Stimulated activated CD8-positive, alpha-beta memory T cell treated with anti-CD3 and anti-CD28 coated beads, Interleukin-15, amount 100 ng/mL, for 1 hour (primary cell): ENCODE data around the gene KCNK3.

Source experiments
- DNase-seq: peaks from one replicate; pipeline ENCODE4 v3.0.0-alpha.2; 2020; ENCODE audit warnings: low read depth

The KCNK3 gene

DNA sequence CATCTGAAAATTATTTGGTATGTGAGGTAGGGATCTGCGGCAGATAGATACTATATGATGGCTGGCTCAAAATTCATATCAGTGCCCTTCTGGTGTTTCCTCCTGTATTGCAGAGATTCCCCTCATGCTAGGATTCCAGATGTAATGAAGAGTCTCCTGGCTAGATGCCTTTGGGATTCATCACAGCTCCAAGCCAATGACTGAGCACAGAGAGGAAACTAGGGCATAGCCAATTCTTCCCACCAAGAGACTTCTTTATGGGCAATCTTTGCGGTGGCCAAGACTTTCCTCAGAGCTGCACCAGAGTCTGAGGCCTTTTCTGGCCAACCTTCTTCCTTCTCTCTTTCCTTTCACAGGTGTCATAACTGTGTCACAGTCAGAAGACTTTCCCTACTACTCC, 25.9 kb upstream of the KCNK3 start:
- DNase-seq, result no peak

DNA sequence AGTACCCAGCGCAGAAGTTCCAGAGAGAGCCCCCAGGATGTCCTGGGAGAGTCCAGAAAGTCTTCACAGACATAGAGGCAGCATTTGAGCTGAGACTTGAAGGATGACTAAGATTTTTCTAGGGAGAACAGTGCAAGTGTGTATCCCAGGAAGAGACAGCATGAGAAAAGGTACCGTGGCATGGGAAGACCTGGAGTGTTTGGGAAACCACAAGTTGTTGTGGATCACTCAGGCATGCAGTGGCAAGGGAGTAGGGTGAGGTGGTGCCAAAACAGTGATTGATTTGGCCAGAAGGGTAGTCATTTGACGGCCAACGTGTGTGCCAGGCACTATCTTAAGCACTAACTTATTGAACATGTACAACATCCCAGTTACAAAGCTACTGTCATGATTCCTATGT, 24.5 kb upstream of the KCNK3 start:
- no peak for DNase-seq

DNA sequence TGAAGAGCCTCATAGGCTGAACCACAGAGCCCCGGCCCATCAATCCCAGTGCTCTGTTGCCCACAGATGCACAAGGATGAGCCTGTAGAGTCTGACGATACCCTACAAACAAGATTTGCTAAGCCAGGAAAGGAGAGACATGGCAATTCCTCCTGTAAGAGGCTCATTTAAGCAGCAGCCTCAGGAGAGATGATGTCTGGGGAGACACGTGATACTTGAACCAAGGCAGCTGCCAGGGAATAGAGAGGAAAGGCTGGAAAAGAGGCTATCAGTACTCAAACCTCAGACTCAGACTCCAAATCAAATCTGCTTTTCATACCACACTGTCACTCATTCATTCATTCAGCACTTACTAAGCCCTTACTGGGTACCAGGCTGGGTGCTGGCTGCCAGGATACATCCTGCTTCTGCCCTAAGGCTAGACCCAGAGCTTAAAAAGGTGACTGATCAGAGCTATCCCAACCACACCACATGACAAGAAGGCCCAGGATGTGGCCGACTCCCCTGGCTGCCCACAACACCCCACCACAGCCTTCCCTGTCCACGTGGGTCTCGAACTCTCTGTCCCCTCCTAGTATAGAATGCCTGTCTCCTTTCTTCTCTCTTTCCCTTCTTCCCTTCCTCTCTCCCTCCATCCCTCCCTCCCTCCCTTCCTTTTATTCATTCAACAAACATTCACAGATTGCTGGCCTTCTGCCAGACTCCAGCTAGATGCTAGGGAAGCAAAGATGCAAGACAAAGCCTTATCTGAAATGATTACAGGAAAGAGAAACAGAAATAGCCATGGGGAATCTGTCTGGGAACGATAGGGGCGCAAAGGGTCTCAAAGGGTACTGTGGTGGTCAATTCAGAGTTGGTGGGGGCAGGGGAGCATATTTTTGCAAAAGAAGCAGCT, 23.4 kb upstream of the KCNK3 start:
- DNase-seq, result no peak

DNA sequence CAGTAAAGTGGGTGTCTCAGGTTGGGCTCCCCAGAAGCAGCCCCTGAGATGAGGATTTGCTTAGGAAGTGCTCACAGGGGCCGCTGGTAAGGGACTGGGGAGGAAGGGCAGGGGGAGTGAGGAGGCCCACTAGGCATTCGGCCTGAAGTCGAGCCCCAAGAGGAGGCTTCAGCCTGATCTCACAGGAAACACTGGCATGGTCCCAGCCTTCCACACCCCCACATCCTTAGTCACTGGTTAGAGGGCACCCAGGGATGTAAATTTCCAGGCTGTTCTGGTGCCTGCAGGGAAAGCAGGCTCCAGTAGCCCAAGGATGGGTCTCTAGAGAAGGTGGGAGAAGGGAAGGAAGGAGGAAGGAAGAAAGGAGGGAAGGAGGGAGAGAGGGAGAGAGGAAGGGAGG, 22.4 kb upstream of the KCNK3 start:
- no peak for DNase-seq

DNA sequence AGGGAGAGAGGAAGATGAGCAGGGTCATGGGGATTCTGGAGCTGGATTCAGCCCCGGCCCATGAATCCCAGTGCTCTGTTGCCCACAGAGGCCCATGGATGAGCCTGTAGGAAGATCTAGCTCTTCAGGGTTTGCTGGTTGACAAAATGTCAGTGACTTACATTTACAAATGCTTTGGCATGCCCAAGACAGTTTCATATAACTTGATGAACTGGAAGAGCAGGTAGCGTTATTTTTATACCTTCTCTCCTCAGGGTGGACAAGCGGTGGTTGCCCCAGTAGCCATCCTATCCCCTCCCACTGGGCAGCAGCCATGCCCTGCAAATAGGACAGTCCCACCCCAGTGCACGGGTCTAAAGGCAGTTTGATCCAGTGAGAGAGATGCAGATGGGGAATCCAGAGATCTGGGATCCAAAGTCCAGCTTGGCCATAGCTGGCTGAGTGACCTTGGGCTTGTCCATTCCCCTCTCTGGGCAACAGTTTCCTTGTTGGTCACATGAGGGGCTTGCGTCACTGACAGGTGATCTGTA, 21.5 kb upstream of the KCNK3 start:
- DNase-seq, result no peak

DNA sequence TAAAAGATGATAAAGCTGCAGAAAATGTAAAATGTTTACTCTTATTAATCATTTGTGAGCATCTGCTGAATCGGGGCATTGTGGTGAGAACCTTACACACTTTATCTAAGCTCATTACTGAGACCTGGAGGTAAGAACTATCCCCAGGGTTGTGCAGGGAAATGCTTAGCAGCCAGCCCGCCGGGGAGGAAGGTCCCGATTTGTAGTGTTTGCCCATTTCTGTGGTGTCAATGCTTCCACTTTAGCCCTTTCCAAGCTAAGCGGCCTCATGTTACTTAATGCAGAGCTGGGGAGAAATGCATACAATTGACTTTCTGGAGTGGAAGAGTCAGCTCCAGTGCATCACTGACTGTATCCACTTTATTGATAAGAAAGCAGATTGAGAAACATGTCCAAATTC, 20.8 kb upstream of the KCNK3 start:
- DNase-seq, result no peak

DNA sequence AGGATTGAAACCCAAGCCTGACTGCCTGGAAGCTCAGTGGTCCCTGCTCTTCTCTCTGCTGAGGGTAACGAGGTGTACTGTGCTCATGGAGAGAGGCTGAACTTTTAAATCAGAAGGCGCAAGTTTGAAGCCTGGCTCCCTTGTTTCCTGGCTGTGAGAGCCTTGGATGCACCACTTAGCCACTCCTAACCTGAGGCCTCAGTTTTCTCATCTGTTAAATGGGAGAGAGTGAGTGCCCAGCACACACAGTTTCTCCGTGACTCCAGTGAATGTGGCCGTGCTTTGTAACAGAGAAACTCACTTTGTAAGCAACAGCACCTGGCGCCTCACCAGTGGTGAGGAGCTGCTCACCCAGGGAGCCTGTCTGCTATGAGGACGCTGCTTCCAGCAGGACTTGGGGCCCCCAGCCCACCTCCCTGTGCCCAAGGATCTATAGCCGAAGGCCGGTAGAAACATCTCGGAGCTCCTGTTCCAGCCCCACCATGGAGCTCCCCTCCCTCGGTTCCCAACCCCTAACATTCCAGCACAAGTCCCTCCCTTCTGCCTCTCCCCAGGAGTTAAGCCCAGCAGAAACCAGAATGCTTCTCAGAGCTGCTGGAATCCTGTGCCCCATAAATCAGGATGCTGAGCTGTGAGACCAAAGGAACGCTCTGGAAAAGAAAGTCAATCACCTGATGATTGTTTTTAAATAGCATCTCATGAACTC, 20.3 kb upstream of the KCNK3 start:
- no peak for DNase-seq

DNA sequence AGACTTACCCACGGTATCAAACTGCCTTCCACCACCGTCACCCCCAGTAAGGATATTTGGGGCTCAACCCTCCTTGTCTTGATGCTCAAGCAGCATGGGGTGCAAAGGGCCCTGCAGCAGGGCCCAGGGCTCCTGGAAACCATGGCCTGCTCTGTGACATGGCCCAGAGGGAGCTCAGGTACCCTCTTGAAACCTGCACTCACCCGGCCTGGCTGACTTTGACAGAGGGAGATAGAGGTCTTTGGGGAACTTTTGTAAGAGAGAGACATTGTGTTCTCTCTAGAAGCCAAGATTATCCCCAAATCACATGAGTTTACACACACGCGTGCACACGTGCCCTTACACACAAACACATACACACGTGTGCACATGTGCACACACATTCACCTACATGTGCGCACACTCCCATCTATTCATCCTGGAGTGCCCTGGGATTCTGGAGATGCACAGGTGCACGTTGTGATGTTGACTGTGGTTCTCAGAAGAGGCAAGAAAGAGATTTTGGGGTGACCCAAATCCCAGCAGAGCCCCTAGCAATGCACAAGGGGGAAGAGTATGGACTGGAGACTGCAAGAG, 19.6 kb upstream of the KCNK3 start:
- no peak for DNase-seq

DNA sequence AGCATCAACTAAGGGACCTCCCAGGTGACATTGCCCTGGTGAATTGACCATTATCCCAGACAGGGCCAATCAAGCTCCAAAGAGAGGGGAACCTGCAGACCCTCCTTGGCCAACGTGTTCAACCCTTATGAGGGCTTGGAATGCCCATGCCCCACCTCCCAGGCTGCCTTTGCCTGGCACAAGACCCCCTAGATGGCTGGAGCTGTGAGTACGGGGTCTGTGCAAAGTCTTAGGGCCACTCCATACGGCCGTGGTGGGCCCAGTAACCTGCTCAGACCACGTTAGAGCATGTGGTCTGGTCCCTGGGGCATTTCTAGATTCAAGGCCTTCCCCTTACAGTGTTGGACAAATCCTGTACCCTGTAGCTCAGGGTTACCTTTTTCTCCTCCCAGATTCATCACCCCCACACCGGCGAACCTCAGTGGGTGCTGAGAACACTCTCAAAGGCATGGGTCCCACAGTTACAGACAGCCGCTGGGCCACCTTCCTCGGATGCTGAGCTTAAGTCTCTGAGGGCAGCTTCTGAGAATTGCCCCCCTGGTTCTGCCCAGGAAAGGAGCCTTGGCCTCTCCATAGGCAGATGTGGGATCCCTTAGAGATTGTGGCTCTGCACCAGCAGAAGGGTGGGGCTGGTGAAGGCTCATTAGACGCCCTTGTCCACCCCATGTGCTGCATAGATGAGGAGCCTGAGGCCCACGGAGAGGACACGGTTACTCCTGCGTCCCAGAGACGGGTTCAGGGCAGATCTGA, 18.3 kb upstream of the KCNK3 start:
- DNase-seq, result no peak

DNA sequence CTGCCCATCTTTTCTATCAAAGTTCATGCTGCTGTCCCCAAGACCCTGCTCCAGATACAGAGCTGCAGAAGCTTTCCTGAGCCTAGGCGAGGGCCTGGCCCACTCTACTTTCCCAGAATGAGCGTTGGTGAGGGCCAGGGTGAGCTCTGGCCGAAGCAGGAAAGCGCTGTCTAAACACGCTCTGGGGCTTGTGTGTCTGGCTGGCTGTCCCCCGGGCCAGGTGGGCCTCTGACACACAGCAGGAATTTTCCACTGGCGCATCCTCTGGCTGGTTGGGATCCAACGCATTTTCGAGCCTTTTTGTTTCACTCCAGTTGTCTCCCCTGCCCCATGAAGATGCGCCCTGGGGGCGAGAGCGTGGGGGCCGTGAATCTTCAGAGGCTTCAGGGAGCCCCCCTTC, 17.8 kb upstream of the KCNK3 start:
- DNase-seq, result no peak

DNA sequence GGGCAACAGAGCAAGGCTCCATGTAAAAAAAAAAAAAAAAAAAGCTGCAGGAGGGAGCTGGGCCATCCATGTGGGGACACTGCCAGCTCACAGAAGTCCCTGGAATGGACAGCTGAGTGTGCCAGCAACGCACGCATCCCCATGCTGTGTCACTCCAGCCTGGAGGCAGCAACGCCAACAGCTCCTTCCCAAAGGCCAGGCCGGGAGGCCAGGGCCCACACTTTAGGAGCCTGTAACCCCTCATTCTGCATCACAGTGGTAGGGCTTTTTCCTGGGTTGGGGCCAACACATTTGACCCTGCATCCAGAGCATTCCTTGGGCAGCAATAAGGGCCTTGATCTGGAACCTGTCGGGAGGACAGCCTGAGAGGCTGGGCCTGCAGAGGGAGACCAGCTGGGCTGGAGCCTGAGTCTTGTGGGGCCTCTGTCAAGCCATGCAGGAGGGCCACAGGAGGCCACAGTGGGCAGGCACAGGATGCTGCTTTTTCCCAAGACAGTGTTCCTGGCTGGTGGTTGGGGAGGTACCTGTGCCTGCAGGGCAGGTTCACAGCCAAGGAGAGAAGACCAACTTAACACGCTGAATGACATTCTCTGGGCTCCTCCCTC, 16.8 kb upstream of the KCNK3 start:
- no peak for DNase-seq

DNA sequence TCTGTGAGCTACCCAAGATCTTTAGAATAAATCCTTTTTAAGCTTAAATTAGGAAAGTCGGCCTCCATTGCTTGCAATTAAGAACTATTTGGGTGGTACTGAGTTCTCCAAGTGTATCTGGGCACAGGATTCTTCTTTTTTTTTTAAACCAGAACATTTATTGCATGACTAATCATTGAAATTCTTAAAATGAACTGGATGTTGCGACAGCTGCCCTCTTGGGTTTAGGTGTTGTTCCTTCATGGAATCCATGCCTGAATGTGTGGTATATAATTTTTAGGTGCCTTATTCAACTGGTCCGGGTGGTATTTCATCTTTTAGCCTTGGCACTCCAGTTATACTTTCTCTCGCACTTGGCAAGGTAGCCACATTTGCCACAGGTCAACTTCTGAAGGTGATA, 14.5 kb upstream of the KCNK3 start:
- no peak for DNase-seq

DNA sequence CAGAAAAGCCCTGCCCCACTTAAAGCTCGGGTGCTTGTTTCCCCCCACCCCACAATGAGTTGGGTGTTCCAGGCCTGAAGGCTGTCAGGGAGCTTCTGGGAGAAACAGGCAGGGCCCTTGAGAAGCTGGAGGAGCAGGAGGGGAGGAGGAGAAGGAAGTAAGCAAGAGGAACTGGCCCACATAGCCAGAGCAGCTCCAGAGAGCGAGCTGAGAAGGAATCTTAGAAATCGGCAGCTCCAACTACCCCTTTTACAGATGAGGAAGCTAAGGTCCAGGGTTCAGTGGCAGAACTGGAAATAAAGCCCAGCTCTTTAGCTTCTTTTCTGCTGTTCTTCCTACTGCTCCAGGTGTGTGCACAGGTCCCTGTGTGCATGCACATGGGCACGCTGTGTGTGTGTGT, 12.7 kb upstream of the KCNK3 start:
- DNase-seq, result no peak

DNA sequence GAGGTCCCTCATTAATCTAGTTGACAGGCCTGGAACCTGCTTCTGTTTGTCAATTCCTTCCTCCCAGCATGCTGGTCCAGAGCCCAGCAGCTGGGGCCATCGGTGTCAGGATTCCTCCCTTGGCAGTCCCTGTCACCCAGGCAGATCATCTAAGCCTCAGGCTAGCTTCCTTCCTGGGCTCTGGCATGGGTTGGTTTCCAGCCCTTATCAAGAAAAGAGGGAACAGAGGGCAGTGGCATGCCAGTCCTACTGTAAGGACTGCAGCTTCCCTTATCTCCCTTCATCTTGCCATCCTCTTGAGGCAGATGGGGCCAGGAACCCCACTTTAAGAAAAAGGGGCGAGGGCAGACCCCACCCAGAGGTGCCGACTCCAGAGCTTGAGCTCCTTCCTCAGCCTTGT, 10.9 kb upstream of the KCNK3 start:
- no peak for DNase-seq

DNA sequence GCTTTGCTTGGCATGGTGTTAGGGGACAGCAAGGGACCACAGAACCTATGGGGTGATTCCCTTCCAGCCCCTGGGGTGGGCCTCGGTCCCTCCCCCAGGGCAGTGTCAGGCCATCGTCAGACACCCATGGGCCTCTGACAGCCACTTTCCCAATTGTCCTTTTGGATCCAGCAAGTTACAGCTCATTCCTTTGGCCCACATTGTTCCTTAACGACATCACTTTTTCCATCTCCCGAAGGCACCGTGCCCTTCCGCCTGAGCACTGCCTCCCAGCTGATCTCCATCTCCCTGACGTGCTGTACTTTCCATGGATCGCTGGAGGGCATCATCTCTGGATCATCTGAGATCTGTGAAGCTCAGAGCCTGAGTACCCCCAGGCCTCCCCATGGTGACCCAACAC, 10.4 kb upstream of the KCNK3 start:
- no peak for DNase-seq

DNA sequence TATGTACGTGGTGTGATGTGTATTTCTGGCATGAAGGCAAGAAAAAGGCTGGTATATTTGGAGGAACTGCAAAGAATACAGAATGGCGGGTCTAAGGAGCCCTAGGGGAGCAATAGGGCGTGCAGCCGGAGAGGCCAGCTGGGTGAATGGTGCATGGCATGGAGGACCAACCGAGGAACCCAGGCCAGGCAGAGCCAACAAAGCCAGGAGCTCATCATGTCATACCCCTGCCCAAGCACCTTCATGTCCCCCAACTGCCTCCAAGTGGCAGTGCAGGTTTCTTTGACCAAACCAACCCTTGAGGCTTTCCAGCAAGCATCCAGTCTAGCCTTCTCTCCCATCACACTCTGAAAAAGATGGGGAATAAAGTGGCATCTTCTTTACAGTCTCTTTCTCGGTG, 8.9 kb upstream of the KCNK3 start:
- DNase-seq, result no peak

DNA sequence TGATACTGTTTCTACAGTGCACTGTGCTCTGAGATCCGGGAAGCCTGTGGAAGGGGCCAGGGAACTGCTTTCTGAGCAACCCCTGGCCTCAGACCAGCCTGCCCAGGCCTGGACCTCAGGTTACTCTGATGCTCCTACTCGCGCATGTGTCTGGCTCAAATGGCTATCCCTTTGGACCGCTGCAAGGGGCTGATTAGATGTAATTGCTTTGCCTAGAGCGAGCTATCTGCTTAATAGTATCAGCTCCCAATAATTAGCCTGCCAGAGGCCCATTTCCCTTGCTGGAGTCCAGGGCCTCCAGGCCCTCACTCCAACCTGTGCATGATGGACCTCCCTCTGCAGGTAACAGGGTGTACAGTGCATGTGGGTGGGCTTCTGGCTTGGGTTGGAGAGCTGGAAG, 7.2 kb upstream of the KCNK3 start:
- DNase-seq, result no peak

DNA sequence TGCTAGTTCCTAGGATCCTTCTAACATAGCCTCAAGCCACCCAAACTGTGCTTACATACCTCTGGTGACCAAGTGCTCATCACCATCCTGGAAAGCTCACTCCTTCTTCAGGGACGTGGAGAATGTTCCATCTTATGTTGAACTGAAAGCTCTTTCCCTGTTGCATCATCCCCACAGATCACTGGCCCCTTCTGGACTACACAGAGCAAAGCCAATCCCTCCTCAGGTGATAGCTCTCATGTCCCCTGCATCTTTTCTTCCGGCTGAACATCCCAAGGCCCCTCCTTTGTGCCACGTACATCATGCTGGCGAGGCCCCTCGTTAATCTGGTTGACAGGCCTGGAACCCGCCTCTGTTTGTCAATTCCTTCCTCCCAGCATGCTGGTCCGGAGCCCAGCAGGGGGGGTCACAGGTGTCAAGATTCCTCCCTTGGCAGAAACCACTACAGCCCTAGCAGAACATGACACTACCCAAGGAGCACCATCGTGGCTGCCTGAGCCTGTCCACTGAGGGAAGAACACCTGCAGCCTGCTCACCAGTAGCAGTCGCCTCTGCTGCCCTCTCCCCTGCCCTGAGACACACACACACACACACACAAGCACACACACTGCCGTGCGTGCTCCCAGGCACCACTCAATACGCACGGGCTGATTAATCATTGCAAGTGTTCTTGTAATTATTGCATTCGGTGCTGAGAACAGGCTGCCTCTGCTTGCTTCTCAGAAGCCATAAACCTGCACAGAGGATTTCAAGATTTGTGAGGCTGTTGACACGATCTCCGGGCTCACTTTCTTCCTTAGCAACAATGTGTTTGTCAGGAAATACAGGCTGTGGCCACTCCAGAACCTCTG, 6.3 kb upstream of the KCNK3 start:
- no peak for DNase-seq

DNA sequence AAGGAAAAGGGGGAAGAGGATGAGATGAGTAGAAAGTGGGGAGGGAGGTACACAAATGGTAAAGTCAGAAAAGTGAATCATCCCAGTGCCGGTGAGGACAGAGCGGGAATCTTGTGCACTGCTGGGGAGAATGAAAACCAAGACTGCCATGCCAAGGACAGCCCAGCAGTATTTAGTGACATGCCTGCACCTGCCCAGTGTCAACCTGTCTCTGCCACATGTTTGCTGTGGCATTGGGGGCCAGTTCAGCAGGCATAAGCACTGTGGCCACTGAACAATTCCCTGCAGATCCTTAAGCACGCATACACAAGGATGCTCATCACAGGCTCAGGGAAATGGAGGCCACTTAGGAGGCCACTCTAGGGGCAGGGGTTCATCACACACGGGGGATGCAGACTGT, 5.2 kb upstream of the KCNK3 start:
- no peak for DNase-seq

DNA sequence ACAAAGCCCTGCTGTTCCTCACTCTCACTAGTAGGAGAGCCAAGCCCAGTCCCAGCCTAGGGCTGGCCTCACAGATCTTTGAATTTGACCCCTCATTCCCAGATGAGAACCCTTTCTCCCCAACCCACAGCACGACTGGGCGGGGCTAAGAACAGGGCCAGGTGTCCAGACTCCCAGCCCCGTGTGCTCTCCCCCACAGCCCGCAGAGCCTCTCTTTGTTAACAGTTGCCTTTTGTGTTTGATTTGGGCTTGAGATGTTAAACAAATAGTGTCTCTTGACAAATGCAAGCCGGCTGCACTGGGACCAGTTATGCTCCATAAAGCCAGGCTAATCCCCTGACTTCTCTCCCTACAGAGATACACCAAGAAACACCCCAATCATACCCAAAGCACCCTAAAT, 4.7 kb upstream of the KCNK3 start:
- DNase-seq, result no peak

DNA sequence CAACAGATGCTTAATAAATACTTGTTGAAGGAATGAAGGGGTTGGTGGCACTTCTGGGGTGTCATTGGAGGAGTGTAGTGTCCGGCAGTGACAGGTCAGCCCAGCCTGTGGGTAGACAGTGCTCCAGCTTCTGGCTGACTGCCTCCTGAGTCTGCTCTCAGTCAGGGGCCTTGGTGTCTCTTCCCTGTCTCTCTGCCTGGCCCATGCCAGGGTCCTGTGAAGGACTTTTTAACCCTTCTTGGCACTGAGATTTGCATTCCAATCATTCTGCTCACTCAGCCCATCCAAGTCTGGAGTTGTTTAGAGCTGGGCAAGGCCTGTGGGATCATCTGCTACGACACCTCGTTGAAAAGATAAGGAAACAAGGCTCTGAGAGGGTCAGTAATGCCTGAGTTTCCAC, 1.4 kb upstream of the KCNK3 start:
- DNase-seq, result no peak
